Skin epidermis (tissue), 12 donors: ENCODE data around the gene CDH13.

Experiments
- H3K27ac ChIP-seq, 21 experiments: fragments of 200-600 bp; sonication (generic) in 11 of 21; one replicate each; pipeline ENCODE4 v1.5.0; 2020; ENCODE audit warnings: mild to moderate bottlenecking in 3 of 21, inconsistent platforms in 2 of 21, moderate library complexity in 2 of 21
- H3K4me3 ChIP-seq, 7 experiments: fragments of 200-600 bp; sonication (generic) in 2 of 7; one replicate each; pipeline ENCODE4 v1.5.0; 2020; ENCODE audit warnings: inconsistent platforms in 2 of 7, mild to moderate bottlenecking in 2 of 7, moderate library complexity in 1 of 7

Gene CDH13

GRCh38 chr16:83051451-83051850 lies 424.7 kb downstream of the CDH13 start:
- Histone ChIP-seq H3K4me3 (no peak overlapping the region), H3K27ac (no peak overlapping the region)

GRCh38 chr16:83054283-83054682 lies 427.5 kb downstream of the CDH13 start:
- H3K27ac ChIP-seq: no peak overlapping the region

GRCh38 chr16:83058376-83058775 lies 431.6 kb downstream of the CDH13 start:
- no peak overlapping the region for H3K4me3 ChIP-seq
- H3K27ac ChIP-seq: no peak overlapping the region

More at GRCh38 chr16:83054283-83054682, 427.5 kb downstream of the CDH13 start:
- H3K4me3 ChIP-seq: no peak overlapping the region

GRCh38 chr16:83059237-83059636 lies 432.5 kb downstream of the CDH13 start:
- H3K27ac ChIP-seq: no peak overlapping the region
- H3K4me3 ChIP-seq: no peak overlapping the region

- Histone ChIP-seq H3K4me3 (no peak overlapping the region), H3K27ac (no peak overlapping the region)
Measured at GRCh38 chr16:83066011-83066410, 439.2 kb downstream of the CDH13 start.

- Histone ChIP-seq H3K4me3 (no peak overlapping the region), H3K27ac (no peak overlapping the region)
Measured at GRCh38 chr16:83066881-83067280, 440.1 kb downstream of the CDH13 start.

GRCh38 chr16:83068686-83069085 lies 441.9 kb downstream of the CDH13 start:
- no peak overlapping the region for H3K27ac ChIP-seq
- no peak overlapping the region for H3K4me3 ChIP-seq

GRCh38 chr16:83070416-83071209 lies 443.8 kb downstream of the CDH13 start:
- no peak overlapping the region for H3K4me3 ChIP-seq
- no peak overlapping the region for H3K27ac ChIP-seq

GRCh38 chr16:83075956-83076355 lies 449.2 kb downstream of the CDH13 start:
- Histone ChIP-seq H3K27ac (no peak overlapping the region), H3K4me3 (no peak overlapping the region)

- Histone ChIP-seq H3K27ac (no peak overlapping the region), H3K4me3 (no peak overlapping the region)
Measured at GRCh38 chr16:83083361-83083760, 456.6 kb downstream of the CDH13 start.

GRCh38 chr16:83085660-83086059 lies 458.9 kb downstream of the CDH13 start:
- H3K4me3 ChIP-seq: no peak overlapping the region
- H3K27ac ChIP-seq: no peak overlapping the region

- H3K27ac ChIP-seq: no peak overlapping the region
Measured at GRCh38 chr16:83095941-83096692, 469.3 kb downstream of the CDH13 start.

GRCh38 chr16:83098536-83098935 lies 471.8 kb downstream of the CDH13 start:
- no peak overlapping the region for H3K4me3 ChIP-seq

More at GRCh38 chr16:83095941-83096692, 469.3 kb downstream of the CDH13 start:
- no peak overlapping the region for H3K4me3 ChIP-seq

GRCh38 chr16:83100679-83101078 lies 473.9 kb downstream of the CDH13 start:
- no peak overlapping the region for H3K4me3 ChIP-seq

More at GRCh38 chr16:83098536-83098935, 471.8 kb downstream of the CDH13 start:
- no peak overlapping the region for H3K27ac ChIP-seq

GRCh38 chr16:83102336-83102735 lies 475.6 kb downstream of the CDH13 start:
- Histone ChIP-seq H3K4me3 (no peak overlapping the region), H3K27ac (no peak overlapping the region)

More at GRCh38 chr16:83100679-83101078, 473.9 kb downstream of the CDH13 start:
- no peak overlapping the region for H3K27ac ChIP-seq

GRCh38 chr16:83105279-83106077 lies 478.7 kb downstream of the CDH13 start:
- no peak overlapping the region for H3K4me3 ChIP-seq
- no peak overlapping the region for H3K27ac ChIP-seq

GRCh38 chr16:83109490-83110125 lies 482.8 kb downstream of the CDH13 start:
- H3K4me3 ChIP-seq: no peak overlapping the region
- H3K27ac ChIP-seq: no peak overlapping the region

GRCh38 chr16:83110269-83110668 lies 483.5 kb downstream of the CDH13 start:
- no peak overlapping the region for H3K4me3 ChIP-seq
- no peak overlapping the region for H3K27ac ChIP-seq

GRCh38 chr16:83113317-83113716 lies 486.5 kb downstream of the CDH13 start:
- H3K27ac ChIP-seq: no peak overlapping the region
- no peak overlapping the region for H3K4me3 ChIP-seq

GRCh38 chr16:83113811-83114210 lies 487.0 kb downstream of the CDH13 start:
- Histone ChIP-seq H3K4me3 (no peak overlapping the region), H3K27ac (no peak overlapping the region)
